H1 (cell line): ENCODE results near the gene MAPRE2.

Source experiments
- CTCF ChIP-seq, 3 experiments: IDR thresholded peaks; 1 replicate in 2 of 3; 2 replicates in 1 of 3; pipeline versions ENCODE4 v1.5.1 to v1.6.1; 2011; ENCODE audit warnings: low read length in 3 of 3, mild to moderate bottlenecking in 3 of 3, inconsistent platforms in 2 of 3, low read depth in 1 of 3, moderate library complexity in 1 of 3; ENCODE audit not compliant: insufficient read depth in 1 of 3; ENCODE audit errors: control extremely low read depth in 1 of 3
- EP300 ChIP-seq, 2 experiments: IDR thresholded peaks; 1 replicate in 1 of 2; 2 replicates in 1 of 2; pipeline ENCODE4 v1.6.1; 2011 to 2012; ENCODE audit warnings: low read depth in 2 of 2, low read length in 2 of 2, mild to moderate bottlenecking in 2 of 2, borderline replicate concordance in 1 of 2, inconsistent platforms in 1 of 2, moderate library complexity in 1 of 2
- MAX ChIP-seq: IDR thresholded peaks from 2 replicates; pipeline ENCODE4 v1.6.1; 2012; ENCODE audit warnings: inconsistent platforms
- NRF1 ChIP-seq: IDR thresholded peaks from 2 replicates; pipeline ENCODE4 v1.6.1; 2011; ENCODE audit warnings: mild to moderate bottlenecking, low read depth, low read length, improper control_type of control experiment
- POLR2A ChIP-seq, 2 experiments: IDR thresholded peaks; 1 replicate in 1 of 2; 2 replicates in 1 of 2; pipeline ENCODE4 v1.6.1; 2011; ENCODE audit warnings: low read depth in 2 of 2, low read length in 2 of 2, mild to moderate bottlenecking in 2 of 2; ENCODE audit errors: control extremely low read depth in 1 of 2
- RFX5 ChIP-seq: IDR thresholded peaks from 2 replicates; pipeline ENCODE4 v1.6.1; 2011; ENCODE audit warnings: low read depth, low read length, improper control_type of control experiment, borderline replicate concordance
- SRF ChIP-seq: IDR thresholded peaks from 2 replicates; pipeline ENCODE4 v1.6.1; 2011; ENCODE audit warnings: mild to moderate bottlenecking, low read depth, low read length, moderate library complexity

GRCh38 chr18:35019933-35020332 is 21.3 kb upstream of the MAPRE2 start:
- no peak for TF ChIP-seq CTCF (IDR thresholded peaks at IDR 0.05; ENCODE audit: control extremely low read depth in 1 of 3, insufficient read depth in 1 of 3, low read depth in 1 of 3, low read length in 3 of 3)
- TF ChIP-seq POLR2A (IDR thresholded peaks at IDR 0.05; ENCODE audit: control extremely low read depth in 1 of 2, low read depth in 2 of 2, low read length in 2 of 2) = no peak
- no peak for TF ChIP-seq EP300 (IDR thresholded peaks at IDR 0.05; ENCODE audit: borderline replicate concordance in 1 of 2, low read depth in 2 of 2, low read length in 2 of 2)
- TF ChIP-seq RFX5 = no peak
- no peak for TF ChIP-seq SRF
- no peak for TF ChIP-seq NRF1
- no peak for TF ChIP-seq MAX
